ENCODE data around the gene BUD23. TPM values are rescaled to one million over a fixed set of nuclear protein-coding genes. Genes with fewer than 3 reads are reported as not detected.

Gene BUD23
- 32.2 and 35.8 TPM in 2 replicates for total RNA-seq

GRCh38 chr7:73683056-73683787, at the start of gene BUD23, which contains the start of gene DNAJC30:
Gene BUD23, plus strand, starts transcription at chr7:73683597. Its CDS starts 29 bp downstream, at chr7:73683626.
Gene DNAJC30, minus strand, starts transcription at chr7:73683453. Its CDS starts 30 bp downstream, at chr7:73683423.

GRCh38 chr7:73667344-73668102, 15.9 kb upstream of the BUD23 start, which contains the start of gene VPS37D:
Gene VPS37D, plus strand, starts transcription at chr7:73667831. Its CDS starts 128 bp downstream, at chr7:73667959.

GRCh38 chr7:73718905-73719805, 35.8 kb downstream of the BUD23 start, which contains the start of gene STX1A:
Gene STX1A, minus strand, starts transcription at chr7:73719669. Its CDS starts 38 bp downstream, at chr7:73719631.

GRCh38 chr7:73738612-73739386, 55.4 kb downstream of the BUD23 start, which contains the start of gene ABHD11:
Gene ABHD11, minus strand, starts transcription at chr7:73738802. Its CDS starts 32 bp downstream, at chr7:73738770.

Other genes with a start within 250 kb of the BUD23 start
- gene FZD9, start 249.8 kb upstream of the BUD23 start, total RNA-seq: 13.4 and 13.5 TPM in 2 replicates
- gene BAZ1B, start 161.3 kb upstream of the BUD23 start, total RNA-seq: 36.2 and 47.1 TPM in 2 replicates
- gene BCL7B, start 125.9 kb upstream of the BUD23 start, total RNA-seq: 20.5 and 22.9 TPM in 2 replicates
- gene TBL2, start 105.0 kb upstream of the BUD23 start, total RNA-seq: 41.5 and 56.5 TPM in 2 replicates
- gene MLXIPL, start 59.1 kb upstream of the BUD23 start, total RNA-seq: not detected in 2 replicates
- gene VPS37D, start 15.8 kb upstream of the BUD23 start, total RNA-seq: 2.5 and 3.5 TPM in 2 replicates
- 1.5 and 2.4 TPM in 2 replicates for gene DNAJC30, start 144 bp upstream of the BUD23 start, total RNA-seq
- 3.1 and 8.9 TPM in 2 replicates for gene STX1A, start 36.1 kb downstream of the BUD23 start, total RNA-seq
- 5.4 TPM in 2 replicates for gene ABHD11, start 55.2 kb downstream of the BUD23 start, total RNA-seq
- 0.11 TPM in 1 of 2 replicates, not detected in the other for gene CLDN3, start 86.7 kb downstream of the BUD23 start, total RNA-seq
- under 0.01 and 0.11 TPM in 2 replicates for gene CLDN4, start 147.4 kb downstream of the BUD23 start, total RNA-seq
- gene METTL27, start 158.9 kb downstream of the BUD23 start, total RNA-seq: 4.4 and 6.2 TPM in 2 replicates
- gene TMEM270, start 177.6 kb downstream of the BUD23 start, total RNA-seq: not detected in 2 replicates

Measured in dermis lymphatic vessel endothelial cell (primary cell).